HCT116 (cell line): Measurements from ENCODE around the gene ADCY2. TPM values are rescaled to one million over a fixed set of nuclear protein-coding genes. Genes with fewer than 3 reads are reported as not detected.

Source experiments
- ATAC-seq: fragments of 200-7000 bp; cut with Tn5 transposase; 2 replicates; pipeline ENCODE4 v1.9.1; 2020; ENCODE audit warnings: mild to moderate bottlenecking, moderate library complexity
- BruUV-seq: library from RNA; stranded (reverse); fragments of 400-500 nt; replicated peaks from 2 replicates; lab custom pipeline; 2021; lab: Mats Ljungman, UMichigan
- CTCF ChIA-PET: fragments of 300-600 bp; sonication (Branson Sonifier 250); formaldehyde crosslinking; loops from one replicate; lab custom pipeline; 2021; ENCODE audit warnings: antibody characterized with exemption; lab: Charles Lee
- POLR2A ChIA-PET: fragments of 300-600, 350-600 bp; sonication (Branson Sonifier 250); formaldehyde crosslinking; loops from one replicate; lab custom pipeline; 2021; ENCODE audit warnings: antibody characterized with exemption; lab: Charles Lee
- RAD21 ChIA-PET, 2 experiments: fragments of 300-600 bp; sonication (Branson Sonifier 250); formaldehyde crosslinking; loops; one replicate each; lab custom pipeline; 2023; ENCODE audit warnings: low total read pairs in 2 of 2; ENCODE audit not compliant: uncharacterized antibody in 2 of 2, unreplicated experiment in 2 of 2, low non-redundant PET in 1 of 2; lab: Charles Lee
- DNase-seq: peaks from one replicate; pipeline ENCODE4 v3.0.0-alpha.2; 2010; ENCODE audit warnings: low read depth, low spot score
- H2AFZ ChIP-seq: fragments of 200-600 bp; shearing (Covaris generic), sonication (generic); 2 replicates; pipeline ENCODE4 v1.6.1; 2017; ENCODE audit warnings: low read depth, mixed run types, mixed read lengths, antibody characterized with exemption, low read length; ENCODE audit not compliant: poor library complexity, severe bottlenecking
- H3K27ac ChIP-seq: 2 replicates; pipeline ENCODE4 v1.5.1; 2012; ENCODE audit warnings: low read depth, low read length
- H3K27me3 ChIP-seq: fragments of 200-600 bp; sonication (generic); 2 replicates; pipeline ENCODE4 v1.6.1; 2016; ENCODE audit warnings: mixed run types, low read length, mixed read lengths; ENCODE audit not compliant: insufficient read depth
- H3K36me3 ChIP-seq, 2 experiments: fragments of 200-500 bp in 1 of 2; fragments of 200-600 bp in 1 of 2; sonication (Bioruptor generic) in 1 of 2; sonication (generic) in 1 of 2; 2 replicates each; pipeline versions ENCODE4 v1.5.1 to v1.6.1; 2014 to 2016; ENCODE audit warnings: low read length in 2 of 2, inconsistent platforms in 1 of 2, mixed read lengths in 1 of 2, mixed run types in 1 of 2; ENCODE audit not compliant: insufficient read depth in 2 of 2, control insufficient read depth in 1 of 2
- H3K4me1 ChIP-seq, 2 experiments: fragments of 200-600 bp in 1 of 2; sonication (generic) in 1 of 2; 2 replicates each; pipeline versions ENCODE4 v1.5.1 to v1.6.1; 2012 to 2017; ENCODE audit warnings: low read length in 2 of 2, inconsistent platforms in 1 of 2, mild to moderate bottlenecking in 1 of 2, mixed read lengths in 1 of 2, mixed run types in 1 of 2, moderate library complexity in 1 of 2; ENCODE audit not compliant: insufficient read depth in 2 of 2, control insufficient read depth in 1 of 2
- H3K4me2 ChIP-seq: fragments of 200-600 bp; sonication (generic); 2 replicates; pipeline ENCODE4 v1.6.1; 2017; ENCODE audit warnings: mixed run types, low read length, mixed read lengths
- H3K4me3 ChIP-seq, 2 experiments: fragments of 200-600 bp in 1 of 2; sonication (generic) in 1 of 2; replicated peaks in 1 of 2; 2 replicates each; pipeline ENCODE4 v1.5.1; 2011 to 2016; ENCODE audit warnings: low read length in 2 of 2, control low read depth in 1 of 2, low read depth in 1 of 2, mild to moderate bottlenecking in 1 of 2, mixed read lengths in 1 of 2, mixed run types in 1 of 2
- H3K79me2 ChIP-seq: fragments of 200-600 bp; sonication (generic); 2 replicates; pipeline ENCODE4 v1.6.1; 2017; ENCODE audit warnings: mild to moderate bottlenecking, mixed run types, low read length, moderate library complexity, mixed read lengths; ENCODE audit not compliant: insufficient read depth
- H3K9ac ChIP-seq: fragments of 200-600 bp; sonication (generic); 2 replicates; pipeline ENCODE4 v1.6.1; 2016; ENCODE audit warnings: low read length, mixed read lengths
- H3K9me2 ChIP-seq: fragments of 200-600 bp; sonication (generic), shearing (Covaris generic); 2 replicates; pipeline ENCODE4 v1.6.1; 2017; ENCODE audit warnings: mixed run types, mild to moderate bottlenecking, moderate library complexity; ENCODE audit not compliant: insufficient read depth
- H3K9me3 ChIP-seq, 2 experiments: fragments of 200-500 bp in 1 of 2; fragments of 200-600 bp in 1 of 2; sonication (Bioruptor generic) in 1 of 2; sonication (generic) in 1 of 2; 2 replicates each; pipeline ENCODE4 v1.6.1; 2014 to 2017; ENCODE audit warnings: low read length in 2 of 2, mixed read lengths in 2 of 2, inconsistent platforms in 1 of 2, low read depth in 1 of 2, mild to moderate bottlenecking in 1 of 2, mixed run types in 1 of 2, moderate library complexity in 1 of 2; ENCODE audit not compliant: control insufficient read depth in 1 of 2, insufficient read depth in 1 of 2
- H4K20me1 ChIP-seq: fragments of 200-600 bp; sonication (generic), shearing (Covaris generic); 2 replicates; pipeline ENCODE4 v1.6.1; 2017; ENCODE audit warnings: mixed run types, mild to moderate bottlenecking, moderate library complexity; ENCODE audit not compliant: insufficient read depth
- CBX3 ChIP-seq: IDR thresholded peaks from 2 replicates; pipeline ENCODE4 v1.6.1; 2012; ENCODE audit warnings: low read depth
- CEBPB ChIP-seq: IDR thresholded peaks from 2 replicates; pipeline ENCODE4 v1.6.1; 2012; ENCODE audit warnings: low read depth
- EGR1 ChIP-seq: IDR thresholded peaks from 2 replicates; pipeline ENCODE4 v1.6.1; 2012; ENCODE audit warnings: low read depth
- ELF1 ChIP-seq: IDR thresholded peaks from 2 replicates; pipeline ENCODE4 v1.6.1; 2012; ENCODE audit warnings: low read depth, borderline replicate concordance
- EZH2 ChIP-seq: fragments of 200-600 bp; sonication (generic); IDR thresholded peaks from 2 replicates; pipeline ENCODE4 v1.6.1; 2017; ENCODE audit warnings: antibody characterized with exemption, mixed run types
- EZH2phosphoT487 ChIP-seq: fragments of 200-600 bp; IDR thresholded peaks from 2 replicates; pipeline ENCODE4 v1.6.1; 2018; ENCODE audit warnings: antibody characterized with exemption, borderline replicate concordance
- POLR2A ChIP-seq: IDR thresholded peaks from 2 replicates; pipeline ENCODE4 v1.7.0; 2011; ENCODE audit warnings: borderline replicate concordance; ENCODE audit not compliant: insufficient read depth, insufficient read length; ENCODE audit errors: extremely low read depth
- POLR2AphosphoS5 ChIP-seq: IDR thresholded peaks from 2 replicates; pipeline ENCODE4 v1.6.1; 2011; ENCODE audit warnings: mild to moderate bottlenecking, low read depth, low read length, moderate library complexity
- RAD21 ChIP-seq: IDR thresholded peaks from 2 replicates; pipeline ENCODE4 v1.6.1; 2012; ENCODE audit warnings: low read depth, mild to moderate bottlenecking
- SIN3A ChIP-seq: IDR thresholded peaks from 2 replicates; pipeline ENCODE4 v1.6.1; 2012; ENCODE audit warnings: low read depth
- SRF ChIP-seq: IDR thresholded peaks from 2 replicates; pipeline ENCODE4 v1.6.1; 2012; ENCODE audit warnings: low read depth
- TCF7L2 ChIP-seq: IDR thresholded peaks from 2 replicates; pipeline ENCODE4 v1.7.0; 2011; ENCODE audit warnings: borderline replicate concordance, inconsistent platforms; ENCODE audit not compliant: insufficient read depth, insufficient read length; ENCODE audit errors: extremely low read depth
- YY1 ChIP-seq: IDR thresholded peaks from 2 replicates; pipeline ENCODE4 v1.6.1; 2011; ENCODE audit warnings: low read length, low read depth, moderate library complexity, mild to moderate bottlenecking; ENCODE audit not compliant: insufficient replicate concordance; ENCODE audit errors: extremely low read depth
- ZFX ChIP-seq: fragments of 450-650 bp; IDR thresholded peaks from 2 replicates; pipeline ENCODE4 v1.6.1; 2017
- ZNF274 ChIP-seq: fragments of 200-500 bp; sonication (Bioruptor generic); IDR thresholded peaks from 2 replicates; pipeline ENCODE4 v1.6.1; 2014; ENCODE audit warnings: mild to moderate bottlenecking, low read depth, low read length, inconsistent platforms
- intact Hi-C: fragments of 100-400 bp; cut with micrococcal nuclease; formaldehyde crosslinking; loops from 2 replicates; pipeline ENCODE4 v1.10.0; 2022
- total RNA-seq: library from RNA; stranded (reverse); gene quantifications from one replicate; pipeline ENCODE4 v1.2.1, GENCODE V29; 2021; ENCODE audit not compliant: unreplicated experiment
- TF ChIP-seq, protein P1 (sequence below), 3 experiments: fragments of 200-600 bp in 1 of 3; sonication (generic) in 1 of 3; IDR thresholded peaks in 2 of 3; conservative IDR thresholded peaks in 1 of 3; 2 replicates each; pipeline ENCODE4 v1.5.1; 2012 to 2017; ENCODE audit warnings: low read depth in 2 of 3, low read length in 2 of 3, antibody characterized with exemption in 1 of 3, borderline replicate concordance in 1 of 3, control low read depth in 1 of 3, mild to moderate bottlenecking in 1 of 3, mixed read lengths in 1 of 3, mixed run types in 1 of 3, moderate library complexity in 1 of 3; ENCODE audit not compliant: insufficient read depth in 1 of 3
- TF ChIP-seq, protein P2 (sequence below): IDR thresholded peaks from 2 replicates; pipeline ENCODE4 v1.6.1; 2012; ENCODE audit warnings: low read depth

Gene ADCY2
- total RNA-seq, 1 experiment from 2014 or later = 0.15 TPM

DNA sequence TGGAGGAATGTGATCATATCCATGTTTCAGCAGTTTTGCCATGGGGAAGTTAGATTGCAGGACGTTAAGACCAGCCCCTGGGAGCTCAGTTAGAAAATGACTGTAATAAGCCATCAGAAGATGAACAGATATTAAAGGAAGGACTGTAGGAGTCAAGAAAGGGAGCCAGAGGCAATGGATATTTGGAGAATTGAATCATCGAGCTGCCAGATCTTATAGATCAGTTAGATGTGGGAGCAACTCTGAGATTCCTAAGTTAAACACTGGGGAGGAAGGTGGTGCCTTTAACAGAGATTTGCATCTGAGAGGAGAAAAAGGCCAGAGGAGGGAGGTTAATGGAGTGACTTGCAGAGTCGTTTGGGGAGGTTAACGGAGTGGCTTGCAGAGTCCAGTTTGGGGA lies 96.4 kb downstream of the ADCY2 start:
- ChIA-PET POLR2A (no interaction called here), CTCF (no interaction called here), RAD21 (no interaction called here)
- H3K79me2 ChIP-seq = no peaks in the 10 kb centered on the region
- ATAC-seq (no peak), DNase-seq (no peak)
- H3K4me1 ChIP-seq = no peaks in the 10 kb centered on the region
- no peak overlapping the region for H3K4me3 ChIP-seq
- peaks cover 0 to 8% of the 10 kb centered on the region in 2 experiments; a peak in 1 of 4 replicates for H3K9me3 ChIP-seq
- H3K36me3 ChIP-seq = no peaks in the 10 kb centered on the region
- no peak overlapping the region for H3K4me2 ChIP-seq
- no peak overlapping the region for H3K9ac ChIP-seq
- TF ChIP-seq SIN3A = no peak
- no peak for TF ChIP-seq RAD21
- TF ChIP-seq ZNF274 = no peak
- TF ChIP-seq EGR1 = no peak
- TF ChIP-seq CBX3 = no peak
- TF ChIP-seq EZH2 = no peak
- TF ChIP-seq CEBPB = no peak
- TF ChIP-seq TCF7L2 = no peak
- no peak for TF ChIP-seq POLR2AphosphoS5
- no peak for TF ChIP-seq EZH2phosphoT487
- no peak for TF ChIP-seq ELF1
- H3K27me3 ChIP-seq = no peaks in the 10 kb centered on the region
- H3K27ac ChIP-seq = no peak overlapping the region
- no peaks in the 10 kb centered on the region for H3K9me2 ChIP-seq
- intact Hi-C loops = no loop called here
- no peaks in the 10 kb centered on the region for H4K20me1 ChIP-seq
- no peak overlapping the region for H2AFZ ChIP-seq
- BruUV-seq = no TSS peak

DNA sequence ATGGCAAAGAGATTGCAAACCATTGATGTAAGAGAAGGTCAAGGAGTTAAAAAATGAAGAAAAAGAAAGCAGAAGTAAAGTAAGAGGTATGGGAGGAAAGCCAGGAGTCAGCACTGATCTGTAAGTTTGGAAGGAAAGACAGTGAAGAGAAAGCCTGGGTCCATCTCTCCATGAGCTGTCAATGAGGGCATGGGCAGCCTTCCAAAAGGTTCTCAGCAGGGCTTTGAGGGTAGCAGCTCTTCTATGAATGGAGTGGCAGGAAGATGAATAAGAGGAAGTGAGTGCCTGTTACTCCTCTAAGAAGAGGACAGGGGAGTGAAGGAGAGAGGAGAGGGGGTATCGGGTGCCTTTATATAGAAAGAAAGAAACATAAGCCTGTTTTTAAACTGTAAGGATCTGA lies 97.1 kb downstream of the ADCY2 start:
- H2AFZ ChIP-seq = no peak overlapping the region
- no peak overlapping the region for H3K4me2 ChIP-seq
- no peaks in the 10 kb centered on the region for H3K9me2 ChIP-seq
- H3K4me3 ChIP-seq = no peak overlapping the region
- H3K79me2 ChIP-seq = no peaks in the 10 kb centered on the region
- intact Hi-C loops = no loop called here
- H3K36me3 ChIP-seq = no peaks in the 10 kb centered on the region
- BruUV-seq = no TSS peak
- H3K4me1 ChIP-seq = no peaks in the 10 kb centered on the region
- DNase-seq = no peak
- no peaks in the 10 kb centered on the region for H3K27me3 ChIP-seq
- H3K9ac ChIP-seq = no peak overlapping the region
- H3K9me3 ChIP-seq = peaks cover 0 to 8% of the 10 kb centered on the region in 2 experiments; a peak in 1 of 4 replicates
- H4K20me1 ChIP-seq = no peaks in the 10 kb centered on the region
- CTCF ChIA-PET = no interaction called here
- RAD21 ChIA-PET = no interaction called here
- POLR2A ChIA-PET = no interaction called here
- no peak overlapping the region for H3K27ac ChIP-seq
- ATAC-seq = no peak
- TF ChIP-seq, protein P1, sequence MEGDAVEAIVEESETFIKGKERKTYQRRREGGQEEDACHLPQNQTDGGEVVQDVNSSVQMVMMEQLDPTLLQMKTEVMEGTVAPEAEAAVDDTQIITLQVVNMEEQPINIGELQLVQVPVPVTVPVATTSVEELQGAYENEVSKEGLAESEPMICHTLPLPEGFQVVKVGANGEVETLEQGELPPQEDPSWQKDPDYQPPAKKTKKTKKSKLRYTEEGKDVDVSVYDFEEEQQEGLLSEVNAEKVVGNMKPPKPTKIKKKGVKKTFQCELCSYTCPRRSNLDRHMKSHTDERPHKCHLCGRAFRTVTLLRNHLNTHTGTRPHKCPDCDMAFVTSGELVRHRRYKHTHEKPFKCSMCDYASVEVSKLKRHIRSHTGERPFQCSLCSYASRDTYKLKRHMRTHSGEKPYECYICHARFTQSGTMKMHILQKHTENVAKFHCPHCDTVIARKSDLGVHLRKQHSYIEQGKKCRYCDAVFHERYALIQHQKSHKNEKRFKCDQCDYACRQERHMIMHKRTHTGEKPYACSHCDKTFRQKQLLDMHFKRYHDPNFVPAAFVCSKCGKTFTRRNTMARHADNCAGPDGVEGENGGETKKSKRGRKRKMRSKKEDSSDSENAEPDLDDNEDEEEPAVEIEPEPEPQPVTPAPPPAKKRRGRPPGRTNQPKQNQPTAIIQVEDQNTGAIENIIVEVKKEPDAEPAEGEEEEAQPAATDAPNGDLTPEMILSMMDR (IDR thresholded peaks at IDR 0.05 in 2 of 3, conservative IDR thresholded peaks at IDR 0.05 in 1 of 3; ENCODE audit: borderline replicate concordance in 1 of 3, insufficient read depth in 1 of 3, low read depth in 2 of 3, low read length in 2 of 3) = no peak
- TF ChIP-seq YY1 (no peak), ELF1 (no peak), EGR1 (no peak), CBX3 (no peak), POLR2A (no peak), EZH2 (no peak), SRF (no peak), SIN3A (no peak), ZFX (no peak), CEBPB (no peak)
- TF ChIP-seq, protein P2, sequence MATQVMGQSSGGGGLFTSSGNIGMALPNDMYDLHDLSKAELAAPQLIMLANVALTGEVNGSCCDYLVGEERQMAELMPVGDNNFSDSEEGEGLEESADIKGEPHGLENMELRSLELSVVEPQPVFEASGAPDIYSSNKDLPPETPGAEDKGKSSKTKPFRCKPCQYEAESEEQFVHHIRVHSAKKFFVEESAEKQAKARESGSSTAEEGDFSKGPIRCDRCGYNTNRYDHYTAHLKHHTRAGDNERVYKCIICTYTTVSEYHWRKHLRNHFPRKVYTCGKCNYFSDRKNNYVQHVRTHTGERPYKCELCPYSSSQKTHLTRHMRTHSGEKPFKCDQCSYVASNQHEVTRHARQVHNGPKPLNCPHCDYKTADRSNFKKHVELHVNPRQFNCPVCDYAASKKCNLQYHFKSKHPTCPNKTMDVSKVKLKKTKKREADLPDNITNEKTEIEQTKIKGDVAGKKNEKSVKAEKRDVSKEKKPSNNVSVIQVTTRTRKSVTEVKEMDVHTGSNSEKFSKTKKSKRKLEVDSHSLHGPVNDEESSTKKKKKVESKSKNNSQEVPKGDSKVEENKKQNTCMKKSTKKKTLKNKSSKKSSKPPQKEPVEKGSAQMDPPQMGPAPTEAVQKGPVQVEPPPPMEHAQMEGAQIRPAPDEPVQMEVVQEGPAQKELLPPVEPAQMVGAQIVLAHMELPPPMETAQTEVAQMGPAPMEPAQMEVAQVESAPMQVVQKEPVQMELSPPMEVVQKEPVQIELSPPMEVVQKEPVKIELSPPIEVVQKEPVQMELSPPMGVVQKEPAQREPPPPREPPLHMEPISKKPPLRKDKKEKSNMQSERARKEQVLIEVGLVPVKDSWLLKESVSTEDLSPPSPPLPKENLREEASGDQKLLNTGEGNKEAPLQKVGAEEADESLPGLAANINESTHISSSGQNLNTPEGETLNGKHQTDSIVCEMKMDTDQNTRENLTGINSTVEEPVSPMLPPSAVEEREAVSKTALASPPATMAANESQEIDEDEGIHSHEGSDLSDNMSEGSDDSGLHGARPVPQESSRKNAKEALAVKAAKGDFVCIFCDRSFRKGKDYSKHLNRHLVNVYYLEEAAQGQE = no peak
